ENCODE results near the gene PNPLA7. TPM values are rescaled to one million over a fixed set of nuclear protein-coding genes. Genes with fewer than 3 reads are reported as not detected.

Gene PNPLA7
- total and polyA plus RNA-seq, 2 of the 8 experiments (the other 6 are each of a cell fraction or from before 2014, with no cell fraction given), result 0.35 to 0.47 TPM

- CTCF ChIA-PET (ENCODE audit: partially characterized antibody), result no interaction called here
- no peak for FAIRE-seq
- TF ChIP-seq SUZ12 (IDR thresholded peaks at IDR 0.05; ENCODE audit: low read length) (no peak), MAX (IDR thresholded peaks at IDR 0.05) (no peak), HDAC2 (IDR thresholded peaks at IDR 0.05; ENCODE audit: borderline replicate concordance in 1 of 2, low read depth in 2 of 2, low read length in 2 of 2) (no peak), CHD2 (IDR thresholded peaks at IDR 0.05; ENCODE audit: low read length) (no peak), SAP30 (IDR thresholded peaks at IDR 0.05; ENCODE audit: insufficient read depth, insufficient replicate concordance, low read length) (no peak), MAFK (IDR thresholded peaks at IDR 0.05; ENCODE audit: low read depth, low read length) (no peak), SIRT6 (IDR thresholded peaks at IDR 0.05; ENCODE audit: low read length) (no peak), CTCF (IDR thresholded peaks at IDR 0.05; ENCODE audit: control extremely low read depth in 1 of 3, insufficient read depth in 1 of 3, low read depth in 1 of 3, low read length in 3 of 3) (no peak), FOSL1 (IDR thresholded peaks at IDR 0.05; ENCODE audit: insufficient read depth, low read depth, low read length) (no peak)
Observed at GRCh38 chr9:137426018-137426681, 124.1 kb downstream of the PNPLA7 start.

More at GRCh38 chr9:137426018-137426681, 124.1 kb downstream of the PNPLA7 start:
- peaks cover 0 to 3% (median under 1%) of the 10 kb centered on the region in 4 experiments; a peak in 3 of 7 replicates for H3K4me1 ChIP-seq (replicated peaks in 1 of 4; ENCODE audit: control insufficient read depth in 3 of 4, insufficient read depth in 4 of 4, low read length in 3 of 4)
- no peak overlapping the region for H2AK5ac ChIP-seq (ENCODE audit: low read depth, low read length)
- no peaks in the 10 kb centered on the region for H3K36me3 ChIP-seq (ENCODE audit: control insufficient read depth in 2 of 4, insufficient read depth in 4 of 4, low read length in 3 of 4)
- H2BK5ac ChIP-seq (ENCODE audit: low read depth, low read length), result no peak overlapping the region
- no peak overlapping the region for H3K56ac ChIP-seq (replicated peaks; ENCODE audit: insufficient read length, low read depth, low read length)
- H2BK15ac ChIP-seq (ENCODE audit: low read length), result no peak overlapping the region
- H3K27ac ChIP-seq (ENCODE audit: low read depth, low read length), result no peak overlapping the region
- peaks cover 0 to 13% (median 2%) of the 10 kb centered on the region in 4 experiments; a peak in 4 of 7 replicates for H3K27me3 ChIP-seq (replicated peaks in 1 of 4; ENCODE audit: control insufficient read depth in 3 of 4, extremely low read depth in 1 of 4, insufficient read depth in 3 of 4, low read length in 3 of 4)
- H3K4me3 ChIP-seq (ENCODE audit: extremely low read depth in 1 of 4, insufficient read depth in 2 of 4, low read depth in 3 of 4, low read length in 4 of 4), result no peak overlapping the region
- no peak for DNase-seq (ENCODE audit: low read depth in 1 of 2, low spot score in 2 of 2)
- peaks cover 9% of the 10 kb centered on the region; the same call in 1 of the 2 replicates for H3K23me2 ChIP-seq (ENCODE audit: low read depth, low read length)
- H3K4me2 ChIP-seq (ENCODE audit: insufficient read depth in 1 of 2, low read depth in 2 of 2, low read length in 2 of 2), result no peak overlapping the region
- H4K91ac ChIP-seq (replicated peaks; ENCODE audit: insufficient read length, low read length), result no peak overlapping the region
- no peaks in the 10 kb centered on the region for H3K79me1 ChIP-seq (ENCODE audit: low read depth, low read length)
- POLR2A ChIA-PET (ENCODE audit: partially characterized antibody), result no interaction called here
- H3K9ac ChIP-seq (replicated peaks in 1 of 4; ENCODE audit: extremely low read depth in 1 of 4, low read depth in 3 of 4, low read length in 3 of 4), result no peak overlapping the region
- no peak overlapping the region for H3K18ac ChIP-seq (ENCODE audit: extremely low read depth, low read length)
- no peak overlapping the region for H3K4ac ChIP-seq (replicated peaks; ENCODE audit: insufficient read length, low read depth, low read length)
- no peak overlapping the region for H3K23ac ChIP-seq (ENCODE audit: insufficient read length)
- WGBS, 2 experiments (ENCODE audit: extremely low coverage in 1 of 2, insufficient coverage in 1 of 2, insufficient read length in 1 of 2, insufficient replicate concordance in 2 of 2, low coverage in 1 of 2, low lambda C conversion rate in 2 of 2, missing lambda C conversion rate in 1 of 2), result 90% methylated on average over 16 of the region's 18 CpGs; no CpG with 5 or more reads in 1 of the 2 experiments
- H4K20me1 ChIP-seq (replicated peaks in 1 of 2; ENCODE audit: control insufficient read depth in 1 of 2, insufficient read depth in 2 of 2, low read length in 2 of 2), result peaks cover 0 to 1% of the 10 kb centered on the region in 2 experiments
- H3K14ac ChIP-seq (ENCODE audit: insufficient read length), result no peak overlapping the region
- no peak overlapping the region for H4K5ac ChIP-seq (ENCODE audit: insufficient read length, low read depth, low read length)
- no peak overlapping the region for H2BK20ac ChIP-seq (ENCODE audit: low read length)
- H3K9me3 ChIP-seq (ENCODE audit: insufficient read depth in 2 of 2, low read depth in 1 of 2, low read length in 1 of 2), result no peaks in the 10 kb centered on the region
- H4K8ac ChIP-seq (ENCODE audit: extremely low read depth, insufficient read depth, low read length), result no peak overlapping the region
- no peak overlapping the region for H2BK120ac ChIP-seq (replicated peaks; ENCODE audit: low read depth, low read length)
- no peak overlapping the region for H2AFZ ChIP-seq (ENCODE audit: low read length)
- H3K79me2 ChIP-seq (ENCODE audit: control insufficient read depth in 1 of 2, insufficient read depth in 2 of 2, low read length in 2 of 2), result peaks cover 0 to 5% of the 10 kb centered on the region in 2 experiments; a peak in 1 of 4 replicates
- peak overlapping the region; percentile 27; the same call in 1 of the 2 replicates for H2BK12ac ChIP-seq (ENCODE audit: low read depth, low read length)

All from H1 (cell line).